ENCODE results near the gene C1orf35.

Gene C1orf35

DNA sequence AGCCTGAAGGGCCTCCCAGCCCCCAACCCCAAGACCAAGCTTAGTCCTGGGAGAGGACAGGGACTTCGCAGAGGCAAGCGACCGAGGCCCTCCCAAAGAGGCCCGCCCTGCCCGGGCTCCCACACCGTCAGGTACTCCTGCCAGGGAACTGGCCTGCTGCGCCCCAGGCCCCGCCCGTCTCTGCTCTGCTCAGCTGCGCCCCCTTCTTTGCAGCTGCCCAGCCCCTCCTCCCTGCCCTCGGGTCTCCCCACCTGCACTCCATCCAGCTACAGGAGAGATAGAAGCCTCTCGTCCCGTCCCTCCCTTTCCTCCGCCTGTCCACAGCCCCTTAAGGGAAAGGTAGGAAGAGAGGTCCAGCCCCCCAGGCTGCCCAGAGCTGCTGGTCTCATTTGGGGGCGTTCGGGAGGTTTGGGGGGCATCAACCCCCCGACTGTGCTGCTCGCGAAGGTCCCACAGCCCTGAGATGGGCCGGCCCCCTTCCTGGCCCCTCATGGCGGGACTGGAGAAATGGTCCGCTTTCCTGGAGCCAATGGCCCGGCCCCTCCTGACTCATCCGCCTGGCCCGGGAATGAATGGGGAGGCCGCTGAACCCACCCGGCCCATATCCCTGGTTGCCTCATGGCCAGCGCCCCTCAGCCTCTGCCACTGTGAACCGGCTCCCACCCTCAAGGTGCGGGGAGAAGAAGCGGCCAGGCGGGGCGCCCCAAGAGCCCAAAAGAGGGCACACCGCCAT lies 42.5 kb downstream of the C1orf35 start:
- TF ChIP-seq YY1 (IDR thresholded peaks at IDR 0.05; ENCODE audit: low read depth), result no peak
- no peak for TF ChIP-seq CREB1 (IDR thresholded peaks at IDR 0.05; ENCODE audit: low read depth)
- TF ChIP-seq ZBTB7A (IDR thresholded peaks at IDR 0.05; ENCODE audit: low read depth), result peak; percentile 79
- TF ChIP-seq, protein P1, sequence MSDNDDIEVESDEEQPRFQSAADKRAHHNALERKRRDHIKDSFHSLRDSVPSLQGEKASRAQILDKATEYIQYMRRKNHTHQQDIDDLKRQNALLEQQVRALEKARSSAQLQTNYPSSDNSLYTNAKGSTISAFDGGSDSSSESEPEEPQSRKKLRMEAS (IDR thresholded peaks at IDR 0.05), result peak; percentile 38; the same call in 1 of the 2 replicates

DNA sequence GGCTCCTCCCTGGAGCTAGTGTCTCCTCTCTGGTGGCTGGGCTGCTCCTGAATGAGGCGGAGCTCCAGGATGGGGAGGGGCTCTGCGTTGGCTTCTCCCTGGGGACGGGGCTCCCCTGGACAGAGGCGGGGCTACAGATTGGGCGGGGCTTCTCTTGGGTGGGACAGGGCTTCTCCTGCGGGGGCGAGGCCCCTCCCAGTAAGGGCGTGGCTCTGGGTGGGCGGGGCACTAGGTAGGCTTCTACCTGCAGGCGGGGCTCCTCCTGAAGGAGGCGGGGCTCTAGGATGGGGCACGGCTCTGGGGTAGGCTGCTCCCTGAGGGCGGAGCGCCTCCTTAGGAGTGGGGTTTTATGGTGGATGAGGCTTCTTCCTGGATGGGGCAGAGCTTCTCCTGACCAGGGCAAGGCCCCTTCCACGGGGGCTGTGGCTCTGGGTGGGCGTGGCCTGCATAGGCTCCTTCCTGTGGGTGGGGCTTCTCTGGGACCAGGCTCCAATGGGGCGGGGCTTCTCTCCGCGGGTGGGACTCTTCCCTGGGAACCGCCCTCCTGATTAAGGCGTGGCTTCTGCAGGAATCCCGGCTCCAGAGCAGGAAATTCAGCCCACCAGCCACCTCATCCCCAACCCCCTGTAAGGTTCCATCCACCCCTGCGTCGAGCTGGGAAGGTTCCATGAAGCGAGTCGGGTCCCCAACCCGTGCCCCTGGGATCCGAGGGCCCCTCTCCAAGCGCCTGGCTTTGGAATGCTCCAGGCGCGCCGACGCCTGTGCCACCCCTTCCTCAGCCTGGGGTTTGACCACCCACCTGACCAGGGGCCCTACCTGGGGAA lies 43.3 kb downstream of the C1orf35 start:
- peak; percentile 9; the same call in 1 of the 2 replicates for TF ChIP-seq TEAD4 (IDR thresholded peaks at IDR 0.05)
- no peak for TF ChIP-seq CREB1 (IDR thresholded peaks at IDR 0.05; ENCODE audit: low read depth)
- TF ChIP-seq TAF1 (IDR thresholded peaks at IDR 0.05; ENCODE audit: low read depth), result no peak
- no peak for TF ChIP-seq CEBPB (IDR thresholded peaks at IDR 0.05)
- TF ChIP-seq, protein P2, sequence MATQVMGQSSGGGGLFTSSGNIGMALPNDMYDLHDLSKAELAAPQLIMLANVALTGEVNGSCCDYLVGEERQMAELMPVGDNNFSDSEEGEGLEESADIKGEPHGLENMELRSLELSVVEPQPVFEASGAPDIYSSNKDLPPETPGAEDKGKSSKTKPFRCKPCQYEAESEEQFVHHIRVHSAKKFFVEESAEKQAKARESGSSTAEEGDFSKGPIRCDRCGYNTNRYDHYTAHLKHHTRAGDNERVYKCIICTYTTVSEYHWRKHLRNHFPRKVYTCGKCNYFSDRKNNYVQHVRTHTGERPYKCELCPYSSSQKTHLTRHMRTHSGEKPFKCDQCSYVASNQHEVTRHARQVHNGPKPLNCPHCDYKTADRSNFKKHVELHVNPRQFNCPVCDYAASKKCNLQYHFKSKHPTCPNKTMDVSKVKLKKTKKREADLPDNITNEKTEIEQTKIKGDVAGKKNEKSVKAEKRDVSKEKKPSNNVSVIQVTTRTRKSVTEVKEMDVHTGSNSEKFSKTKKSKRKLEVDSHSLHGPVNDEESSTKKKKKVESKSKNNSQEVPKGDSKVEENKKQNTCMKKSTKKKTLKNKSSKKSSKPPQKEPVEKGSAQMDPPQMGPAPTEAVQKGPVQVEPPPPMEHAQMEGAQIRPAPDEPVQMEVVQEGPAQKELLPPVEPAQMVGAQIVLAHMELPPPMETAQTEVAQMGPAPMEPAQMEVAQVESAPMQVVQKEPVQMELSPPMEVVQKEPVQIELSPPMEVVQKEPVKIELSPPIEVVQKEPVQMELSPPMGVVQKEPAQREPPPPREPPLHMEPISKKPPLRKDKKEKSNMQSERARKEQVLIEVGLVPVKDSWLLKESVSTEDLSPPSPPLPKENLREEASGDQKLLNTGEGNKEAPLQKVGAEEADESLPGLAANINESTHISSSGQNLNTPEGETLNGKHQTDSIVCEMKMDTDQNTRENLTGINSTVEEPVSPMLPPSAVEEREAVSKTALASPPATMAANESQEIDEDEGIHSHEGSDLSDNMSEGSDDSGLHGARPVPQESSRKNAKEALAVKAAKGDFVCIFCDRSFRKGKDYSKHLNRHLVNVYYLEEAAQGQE (IDR thresholded peaks at IDR 0.05; ENCODE audit: low read depth), result no peak
- TF ChIP-seq EGR1 (IDR thresholded peaks at IDR 0.05), result peak; percentile 95
- TF ChIP-seq YY1 (IDR thresholded peaks at IDR 0.05; ENCODE audit: low read depth), result no peak
- no peak for TF ChIP-seq FOXM1 (IDR thresholded peaks at IDR 0.05; ENCODE audit: borderline replicate concordance, low read depth)

DNA sequence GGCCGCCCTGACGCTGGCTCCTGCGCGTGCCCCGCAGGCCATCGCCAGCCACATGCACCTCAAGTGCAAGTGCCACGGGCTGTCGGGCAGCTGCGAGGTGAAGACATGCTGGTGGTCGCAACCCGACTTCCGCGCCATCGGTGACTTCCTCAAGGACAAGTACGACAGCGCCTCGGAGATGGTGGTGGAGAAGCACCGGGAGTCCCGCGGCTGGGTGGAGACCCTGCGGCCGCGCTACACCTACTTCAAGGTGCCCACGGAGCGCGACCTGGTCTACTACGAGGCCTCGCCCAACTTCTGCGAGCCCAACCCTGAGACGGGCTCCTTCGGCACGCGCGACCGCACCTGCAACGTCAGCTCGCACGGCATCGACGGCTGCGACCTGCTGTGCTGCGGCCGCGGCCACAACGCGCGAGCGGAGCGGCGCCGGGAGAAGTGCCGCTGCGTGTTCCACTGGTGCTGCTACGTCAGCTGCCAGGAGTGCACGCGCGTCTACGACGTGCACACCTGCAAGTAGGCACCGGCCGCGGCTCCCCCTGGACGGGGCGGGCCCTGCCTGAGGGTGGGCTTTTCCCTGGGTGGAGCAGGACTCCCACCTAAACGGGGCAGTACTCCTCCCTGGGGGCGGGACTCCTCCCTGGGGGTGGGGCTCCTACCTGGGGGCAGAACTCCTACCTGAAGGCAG lies 44.0 kb downstream of the C1orf35 start:
- TF ChIP-seq ZBTB7A (IDR thresholded peaks at IDR 0.05; ENCODE audit: low read depth), result peak; percentile 86
- TF ChIP-seq FOXM1 (IDR thresholded peaks at IDR 0.05; ENCODE audit: borderline replicate concordance, low read depth), result no peak
- TF ChIP-seq YY1 (IDR thresholded peaks at IDR 0.05; ENCODE audit: low read depth), result no peak
- no peak for TF ChIP-seq EGR1 (IDR thresholded peaks at IDR 0.05)
- TF ChIP-seq, protein P1 (IDR thresholded peaks at IDR 0.05), result peak; percentile 93
- TF ChIP-seq EP300 (IDR thresholded peaks at IDR 0.05; ENCODE audit: borderline replicate concordance), result no peak
- TF ChIP-seq, protein P3, sequence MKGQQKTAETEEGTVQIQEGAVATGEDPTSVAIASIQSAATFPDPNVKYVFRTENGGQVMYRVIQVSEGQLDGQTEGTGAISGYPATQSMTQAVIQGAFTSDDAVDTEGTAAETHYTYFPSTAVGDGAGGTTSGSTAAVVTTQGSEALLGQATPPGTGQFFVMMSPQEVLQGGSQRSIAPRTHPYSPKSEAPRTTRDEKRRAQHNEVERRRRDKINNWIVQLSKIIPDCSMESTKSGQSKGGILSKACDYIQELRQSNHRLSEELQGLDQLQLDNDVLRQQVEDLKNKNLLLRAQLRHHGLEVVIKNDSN (IDR thresholded peaks at IDR 0.05), result peak; percentile 36; the same call in 1 of the 2 replicates
- TF ChIP-seq TEAD4 (IDR thresholded peaks at IDR 0.05), result no peak
- TF ChIP-seq NFIC (IDR thresholded peaks at IDR 0.05), result no peak
- TF ChIP-seq TAF1 (IDR thresholded peaks at IDR 0.05; ENCODE audit: low read depth), result 0 out of 2 replicates have a peak, but pooled peaks have one; percentile 38
- TF ChIP-seq, protein P2 (IDR thresholded peaks at IDR 0.05; ENCODE audit: low read depth), result no peak
- peak; percentile 62; the same call in 1 of the 2 replicates for TF ChIP-seq CREB1 (IDR thresholded peaks at IDR 0.05; ENCODE audit: low read depth)
- no peak for TF ChIP-seq TCF12 (IDR thresholded peaks at IDR 0.05; ENCODE audit: low read depth)
- TF ChIP-seq CEBPB (IDR thresholded peaks at IDR 0.05), result no peak
- no peak for TF ChIP-seq RAD21 (IDR thresholded peaks at IDR 0.05; ENCODE audit: low read depth)

DNA sequence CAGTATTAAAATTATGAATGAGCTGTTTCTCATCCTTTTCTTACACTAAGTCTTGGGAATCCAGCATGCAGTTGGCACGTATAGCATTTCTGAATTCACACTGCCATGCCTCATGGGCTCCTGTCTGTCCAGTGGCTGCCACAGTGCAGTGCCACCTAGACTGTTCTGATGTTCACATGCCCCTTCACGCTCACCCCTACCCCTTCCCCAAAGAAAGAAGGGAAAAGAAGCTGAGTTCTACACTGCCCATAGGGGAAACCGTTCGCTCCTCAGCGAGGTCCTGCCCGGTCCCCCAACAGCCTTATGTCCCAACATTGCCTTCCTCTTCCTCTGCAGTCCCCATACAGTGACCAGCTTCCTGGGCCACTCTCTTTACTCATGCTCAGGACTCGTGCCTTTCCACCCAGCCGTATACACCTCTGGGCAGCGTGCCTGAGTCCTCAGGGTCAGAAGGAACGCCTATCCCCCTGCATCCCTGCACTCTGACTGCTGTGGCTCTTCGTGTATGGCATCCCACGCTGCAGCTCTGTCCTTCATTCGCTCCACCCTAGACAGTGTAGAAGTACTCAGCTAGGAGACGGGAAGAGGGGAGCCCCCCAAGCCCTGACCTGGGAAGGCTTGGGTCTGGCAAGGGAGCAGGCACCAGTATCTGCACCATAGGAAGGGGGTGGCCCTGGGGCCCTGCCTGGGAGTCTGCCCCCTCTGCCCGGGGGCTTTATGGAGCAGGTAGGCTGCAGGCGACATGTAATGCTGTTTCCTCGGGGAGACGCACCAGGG lies 44.8 kb downstream of the C1orf35 start:
- TF ChIP-seq, protein P3 (IDR thresholded peaks at IDR 0.05), result no peak
- no peak for TF ChIP-seq YY1 (IDR thresholded peaks at IDR 0.05; ENCODE audit: low read depth)
- TF ChIP-seq, protein P1 (IDR thresholded peaks at IDR 0.05), result no peak

Data from Ishikawa (cell line).